Neuronal stem cell (in vitro differentiated cells): ENCODE results near the gene PIGB.

Experiments used
- DNase-seq: peaks from one replicate; pipeline ENCODE4 v3.0.0-alpha.2; 2013; ENCODE audit warnings: low spot score
- H2AFZ ChIP-seq: one replicate; pipeline ENCODE4 v1.6.1; 2013; ENCODE audit warnings: mild to moderate bottlenecking, low read length, inconsistent platforms
- H2AK5ac ChIP-seq: 2 replicates; pipeline ENCODE4 v1.6.1; 2013; ENCODE audit warnings: low read depth, mild to moderate bottlenecking, inconsistent platforms, low read length, moderate library complexity, mixed read lengths
- H2BK120ac ChIP-seq: 2 replicates; pipeline ENCODE4 v1.6.1; 2013; ENCODE audit warnings: low read depth, mild to moderate bottlenecking, inconsistent platforms, low read length, moderate library complexity, mixed read lengths
- H2BK12ac ChIP-seq: one replicate; pipeline ENCODE4 v1.6.1; 2013; ENCODE audit warnings: low read length, inconsistent platforms
- H2BK15ac ChIP-seq: 2 replicates; pipeline ENCODE4 v1.6.1; 2013; ENCODE audit warnings: mild to moderate bottlenecking, low read length, inconsistent platforms, mixed read lengths
- H2BK5ac ChIP-seq: one replicate; pipeline ENCODE4 v1.6.1; 2013; ENCODE audit warnings: inconsistent platforms, mild to moderate bottlenecking, low read length, moderate library complexity
- H3K14ac ChIP-seq: one replicate; pipeline ENCODE4 v1.6.1; 2013; ENCODE audit warnings: low read length, inconsistent platforms
- H3K18ac ChIP-seq: 2 replicates; pipeline ENCODE4 v1.6.1; 2013; ENCODE audit warnings: low read length, inconsistent platforms
- H3K23ac ChIP-seq: 2 replicates; pipeline ENCODE4 v1.6.1; 2013; ENCODE audit warnings: low read depth, mild to moderate bottlenecking, mixed read lengths, low read length, inconsistent platforms; ENCODE audit not compliant: poor library complexity
- H3K27ac ChIP-seq: replicated peaks from 3 replicates; pipeline ENCODE4 v1.5.1; 2013; ENCODE audit warnings: low read length, inconsistent platforms
- H3K27me3 ChIP-seq, 3 experiments: 2 replicates each; pipeline ENCODE4 v1.6.1; 2013; ENCODE audit warnings: low read length in 3 of 3, mild to moderate bottlenecking in 2 of 3, inconsistent platforms in 1 of 3, low read depth in 1 of 3, mixed read lengths in 1 of 3, moderate library complexity in 1 of 3; ENCODE audit not compliant: control insufficient read depth in 3 of 3, insufficient read depth in 3 of 3
- H3K36me3 ChIP-seq, 2 donors: replicated peaks in 1 of 2; 2 replicates each; pipeline ENCODE4 v1.6.1; 2013; ENCODE audit warnings: low read length in 2 of 2; ENCODE audit not compliant: control insufficient read depth in 2 of 2, insufficient read depth in 2 of 2
- H3K4ac ChIP-seq: 2 replicates; pipeline ENCODE4 v1.6.1; 2013; ENCODE audit warnings: inconsistent platforms, mild to moderate bottlenecking, low read length, moderate library complexity
- H3K4me1 ChIP-seq, 2 donors: 1 replicate in 1 of 2; 2 replicates in 1 of 2; pipeline ENCODE4 v1.6.1; 2013; ENCODE audit warnings: low read length in 2 of 2, low read depth in 1 of 2; ENCODE audit not compliant: control insufficient read depth in 2 of 2, insufficient read depth in 1 of 2
- H3K4me2 ChIP-seq: one replicate; pipeline ENCODE4 v1.6.1; 2013; ENCODE audit warnings: mild to moderate bottlenecking, low read length, inconsistent platforms; ENCODE audit not compliant: insufficient read depth, poor library complexity, severe bottlenecking
- H3K4me3 ChIP-seq, 2 donors: 2 replicates each; pipeline ENCODE4 v1.5.1; 2013; ENCODE audit warnings: low read length in 2 of 2, mild to moderate bottlenecking in 2 of 2, inconsistent platforms in 1 of 2, moderate library complexity in 1 of 2
- H3K79me1 ChIP-seq: one replicate; pipeline ENCODE4 v1.6.1; 2013; ENCODE audit warnings: low read depth, mild to moderate bottlenecking, inconsistent platforms, low read length, moderate library complexity
- H3K9ac ChIP-seq: one replicate; pipeline ENCODE4 v1.6.1; 2013; ENCODE audit warnings: mild to moderate bottlenecking, low read depth, low read length, inconsistent platforms; ENCODE audit not compliant: poor library complexity
- H3K9me3 ChIP-seq, 2 donors: replicated peaks in 1 of 2; 2 replicates each; pipeline versions ENCODE3 to v1.6.1; 2013; ENCODE audit warnings: low read length in 2 of 2, mild to moderate bottlenecking in 2 of 2, inconsistent platforms in 1 of 2, low read depth in 1 of 2, mixed read lengths in 1 of 2, moderate library complexity in 1 of 2; ENCODE audit not compliant: control insufficient read depth in 2 of 2, insufficient read depth in 1 of 2
- H4K8ac ChIP-seq: one replicate; pipeline ENCODE4 v1.6.1; 2013; ENCODE audit warnings: low read depth, mild to moderate bottlenecking, inconsistent platforms, low read length, moderate library complexity
- H4K91ac ChIP-seq: one replicate; pipeline ENCODE4 v1.6.1; 2013; ENCODE audit warnings: low read length, low read depth, mild to moderate bottlenecking, inconsistent platforms; ENCODE audit not compliant: poor library complexity
- WGBS, 2 donors: extraction: QIAGEN DNeasy Blood & Tissue Kit; methylation state at CpG; one replicate each; pipeline ENCODE4 v1.1.7; 2013; ENCODE audit warnings: missing lambda C conversion rate in 2 of 2, mixed read lengths in 1 of 2; ENCODE audit not compliant: insufficient read length in 2 of 2, insufficient replicate concordance in 1 of 2; ENCODE audit errors: extremely low coverage in 2 of 2; 5-methylcytosine and 5-hydroxymethylcytosine counted together

PIGB gene

DNA sequence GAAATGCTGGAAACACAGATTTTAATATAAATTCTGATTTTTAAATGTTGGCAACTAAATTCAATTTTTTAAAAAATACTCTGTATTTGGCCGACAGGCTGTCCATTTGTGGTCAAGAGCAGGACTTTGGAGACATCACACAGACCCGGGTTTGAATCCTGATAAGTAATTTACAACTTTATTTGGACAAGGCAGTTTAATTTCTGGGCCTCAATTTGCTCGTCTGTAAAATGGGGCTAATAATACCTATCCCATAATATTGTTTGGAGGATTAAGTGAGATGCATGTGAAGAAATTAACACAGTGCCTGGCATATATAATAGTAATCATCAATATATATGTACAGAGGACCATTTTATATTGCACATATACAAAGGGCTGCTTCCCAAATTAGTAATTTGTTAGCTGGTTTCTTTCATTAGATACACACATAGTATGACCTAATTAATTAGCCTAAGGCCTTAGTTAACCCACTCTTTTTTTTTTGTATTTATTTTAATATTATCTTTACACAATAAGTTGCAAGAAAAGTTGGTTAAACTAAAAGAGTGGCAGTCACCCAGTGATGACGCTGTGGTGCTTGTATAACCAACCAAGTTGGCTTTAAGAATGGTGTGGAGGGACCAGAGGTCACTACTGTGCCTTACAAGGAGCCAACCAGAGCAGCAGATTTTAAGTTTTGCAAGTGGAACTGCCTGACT, 665 bp downstream of the PIGB start:
- Histone ChIP-seq H3K27me3 (no peaks in the 10 kb centered on the region), H3K36me3 (no peaks in the 10 kb centered on the region), H3K14ac (no peak overlapping the region), H3K23ac (no peak overlapping the region), H3K79me1 (peaks cover 4% of the 10 kb centered on the region), H2BK5ac (no peak overlapping the region), H3K4me1 (peaks cover 2% of the 10 kb centered on the region in 2 donors), H2AFZ (peak overlapping the region; percentile 93), H3K4me3 (peak overlapping the region in 1 of 2 donors; percentile 75), H3K4ac (no peak overlapping the region), H2BK12ac (no peak overlapping the region), H2AK5ac (no peak overlapping the region), H2BK15ac (no peak overlapping the region), H3K18ac (no peak overlapping the region), H4K91ac (no peak overlapping the region), H3K4me2 (peak overlapping the region; percentile 68), H3K9me3 (no peaks in the 10 kb centered on the region), H3K9ac (no peak overlapping the region), H2BK120ac (no peak overlapping the region), H3K27ac (peak overlapping the region; percentile 48), H4K8ac (no peak overlapping the region)
- WGBS, 2 donors, result no CpG with 5 or more reads among the region's 4 CpGs
- no peak for DNase-seq

DNA sequence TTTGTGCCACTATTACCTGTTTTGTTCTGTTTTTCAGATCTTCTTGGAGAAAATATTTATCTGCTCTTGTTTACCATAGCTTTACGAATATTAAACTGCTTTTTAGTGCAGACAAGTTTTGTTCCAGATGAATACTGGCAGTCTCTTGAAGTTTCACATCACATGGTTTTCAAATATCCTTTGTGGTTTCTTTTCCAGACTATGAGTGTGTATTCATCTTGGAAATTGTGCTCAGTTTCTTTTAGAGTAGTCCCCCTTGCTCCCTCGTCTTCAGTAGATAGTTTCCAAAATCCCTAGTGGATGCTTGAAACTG, 1.2 kb downstream of the PIGB start:
- peaks cover 4% of the 10 kb centered on the region for H3K79me1 ChIP-seq
- no peak overlapping the region for H2BK12ac ChIP-seq
- no peak overlapping the region for H2BK5ac ChIP-seq
- no peaks in the 10 kb centered on the region for H3K27me3 ChIP-seq
- no peak overlapping the region for H4K91ac ChIP-seq
- H3K27ac ChIP-seq, result no peak overlapping the region
- no peak overlapping the region for H3K4me2 ChIP-seq
- H2AFZ ChIP-seq, result no peak overlapping the region
- H3K9me3 ChIP-seq, result no peaks in the 10 kb centered on the region
- H3K9ac ChIP-seq, result no peak overlapping the region
- no peak overlapping the region for H4K8ac ChIP-seq
- H2BK120ac ChIP-seq, result no peak overlapping the region
- H3K36me3 ChIP-seq, result no peaks in the 10 kb centered on the region
- H3K14ac ChIP-seq, result no peak overlapping the region
- H2BK15ac ChIP-seq, result no peak overlapping the region
- no peak overlapping the region for H3K18ac ChIP-seq
- H3K4me3 ChIP-seq, result no peak overlapping the region
- H3K4me1 ChIP-seq, result peaks cover 2% of the 10 kb centered on the region in 2 donors
- no CpG with 5 or more reads among the region's 2 CpGs for WGBS, 2 donors
- no peak for DNase-seq
- no peak overlapping the region for H3K23ac ChIP-seq
- no peak overlapping the region for H2AK5ac ChIP-seq
- no peak overlapping the region for H3K4ac ChIP-seq

DNA sequence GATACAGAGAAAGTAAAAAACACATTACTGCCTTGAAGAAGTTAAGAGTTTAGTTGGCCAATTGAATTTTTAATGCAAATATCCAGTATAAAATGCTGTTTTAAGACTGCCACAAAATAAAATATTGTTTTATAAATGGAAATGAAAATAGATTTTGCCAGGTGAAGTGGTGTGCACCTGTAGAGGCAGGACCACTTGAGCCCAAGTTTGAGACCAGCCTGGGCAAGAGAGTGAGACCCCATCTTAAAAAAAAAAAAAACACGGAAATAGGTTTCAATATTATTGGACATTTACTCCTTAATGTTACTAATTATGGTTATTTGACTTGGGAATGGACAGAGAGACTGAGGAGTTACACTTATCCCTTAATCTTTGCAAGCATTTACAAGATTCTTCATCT, 1.9 kb downstream of the PIGB start:
- Histone ChIP-seq H2BK12ac (no peak overlapping the region), H3K4ac (no peak overlapping the region), H3K4me1 (peaks cover 2% of the 10 kb centered on the region in 2 donors), H2AK5ac (no peak overlapping the region), H3K36me3 (no peaks in the 10 kb centered on the region), H4K8ac (no peak overlapping the region), H4K91ac (no peak overlapping the region), H3K18ac (no peak overlapping the region), H3K9me3 (no peaks in the 10 kb centered on the region), H2BK5ac (no peak overlapping the region), H3K79me1 (peaks cover 4% of the 10 kb centered on the region), H3K4me3 (no peak overlapping the region), H3K27ac (no peak overlapping the region), H3K14ac (no peak overlapping the region), H2AFZ (no peak overlapping the region), H3K23ac (no peak overlapping the region), H3K4me2 (no peak overlapping the region), H3K27me3 (no peaks in the 10 kb centered on the region), H2BK15ac (no peak overlapping the region), H3K9ac (no peak overlapping the region), H2BK120ac (no peak overlapping the region)
- no peak for DNase-seq
- WGBS, 2 donors, result no CpG with 5 or more reads among the region's 1 CpG

DNA sequence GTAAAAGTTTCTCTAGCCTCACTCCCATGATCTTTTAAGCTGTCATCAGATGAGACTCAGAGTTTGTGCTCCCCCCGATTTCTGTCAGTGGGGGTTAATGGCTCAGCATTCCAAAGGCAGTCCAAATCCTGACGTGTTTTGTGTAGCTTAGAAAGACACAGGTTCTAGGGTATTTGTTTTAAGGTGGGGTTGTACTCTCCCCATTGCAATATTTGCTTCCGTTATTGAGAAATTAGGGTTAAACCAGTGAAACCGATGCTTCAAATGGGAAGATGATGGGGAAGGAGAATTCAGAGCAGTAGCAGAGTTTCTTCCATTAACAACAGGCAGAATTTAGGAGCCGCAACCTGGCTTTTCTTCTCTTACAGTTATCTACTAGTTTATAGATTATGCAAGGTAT, 3.4 kb downstream of the PIGB start:
- no peak overlapping the region for H2BK12ac ChIP-seq
- WGBS, 2 donors, result no CpG with 5 or more reads among the region's 5 CpGs
- DNase-seq, result no peak
- no peak overlapping the region for H3K9ac ChIP-seq
- H4K91ac ChIP-seq, result no peak overlapping the region
- H3K79me1 ChIP-seq, result peaks cover 2% of the 10 kb centered on the region
- no peak overlapping the region for H3K4me3 ChIP-seq
- no peak overlapping the region for H2BK5ac ChIP-seq
- no peaks in the 10 kb centered on the region for H3K27me3 ChIP-seq
- no peak overlapping the region for H3K14ac ChIP-seq
- no peak overlapping the region for H4K8ac ChIP-seq
- H3K9me3 ChIP-seq, result no peaks in the 10 kb centered on the region
- no peak overlapping the region for H3K18ac ChIP-seq
- H3K4me1 ChIP-seq, result peaks cover 2% of the 10 kb centered on the region in 2 donors
- H3K27ac ChIP-seq, result no peak overlapping the region
- no peak overlapping the region for H2AFZ ChIP-seq
- H2AK5ac ChIP-seq, result no peak overlapping the region
- H2BK120ac ChIP-seq, result no peak overlapping the region
- H3K4me2 ChIP-seq, result no peak overlapping the region
- H2BK15ac ChIP-seq, result no peak overlapping the region
- no peak overlapping the region for H3K23ac ChIP-seq
- H3K4ac ChIP-seq, result no peak overlapping the region
- H3K36me3 ChIP-seq, result no peaks in the 10 kb centered on the region
